Keratinocyte (primary cell): ENCODE results near the gene DBI. TPM values are rescaled to one million over a fixed set of nuclear protein-coding genes. Genes with fewer than 3 reads are reported as not detected.

ENCODE experiments used
- DNase-seq: peaks from one replicate; pipeline ENCODE4 v3.0.0-alpha.2; 2011; ENCODE audit warnings: low read depth, missing footprints, low spot score
- FAIRE-seq: peaks from 2 replicates; lab custom pipeline; 2011; peaks lifted over from hg19 to GRCh38; lab: Jason Lieb, UNC
- H2AFZ ChIP-seq: 2 replicates; pipeline ENCODE4 v1.6.0; 2012; ENCODE audit warnings: low read length, control low read depth, inconsistent platforms; ENCODE audit not compliant: control insufficient read depth
- H3K27ac ChIP-seq: 2 replicates; pipeline ENCODE4 v1.5.1; 2011; ENCODE audit warnings: low read length; ENCODE audit not compliant: control insufficient read depth, insufficient read depth
- H3K27me3 ChIP-seq: 3 replicates; pipeline ENCODE4 v1.6.0; 2011; ENCODE audit warnings: low read length; ENCODE audit not compliant: control insufficient read depth, insufficient read depth; ENCODE audit errors: extremely low read depth
- H3K36me3 ChIP-seq, 2 experiments: 2 replicates in 1 of 2; 3 replicates in 1 of 2; pipeline ENCODE4 v1.5.1; 2011; ENCODE audit warnings: low read length in 2 of 2, mild to moderate bottlenecking in 1 of 2; ENCODE audit not compliant: control insufficient read depth in 2 of 2, insufficient read depth in 2 of 2; ENCODE audit errors: extremely low read depth in 1 of 2
- H3K4me1 ChIP-seq: 3 replicates; pipeline ENCODE4 v1.5.1; 2011; ENCODE audit warnings: low read length; ENCODE audit not compliant: control insufficient read depth, insufficient read depth; ENCODE audit errors: extremely low read depth
- H3K4me2 ChIP-seq: 3 replicates; pipeline ENCODE4 v1.6.0; 2011; ENCODE audit warnings: low read depth, low read length; ENCODE audit not compliant: control insufficient read depth, insufficient read depth; ENCODE audit errors: extremely low read depth
- H3K4me3 ChIP-seq, 3 experiments: fragments of 200-600 bp in 1 of 3; sonication (generic) in 1 of 3; 2 replicates in 2 of 3; 3 replicates in 1 of 3; pipeline ENCODE4 v1.5.1; 2011 to 2016; ENCODE audit warnings: low read length in 3 of 3, mild to moderate bottlenecking in 3 of 3, control low read depth in 2 of 3, inconsistent platforms in 1 of 3, low read depth in 1 of 3, mixed read lengths in 1 of 3, mixed run types in 1 of 3, moderate library complexity in 1 of 3; ENCODE audit not compliant: control insufficient read depth in 2 of 3, insufficient read depth in 2 of 3; ENCODE audit errors: extremely low read depth in 1 of 3
- H3K79me2 ChIP-seq: 2 replicates; pipeline ENCODE4 v1.6.0; 2012; ENCODE audit warnings: low read length; ENCODE audit not compliant: control insufficient read depth, insufficient read depth
- H3K9ac ChIP-seq: 3 replicates; pipeline ENCODE4 v1.6.0; 2011; ENCODE audit warnings: low read length; ENCODE audit not compliant: control insufficient read depth, insufficient read depth; ENCODE audit errors: extremely low read depth
- H3K9me1 ChIP-seq: 3 replicates; pipeline ENCODE4 v1.6.0; 2011; ENCODE audit warnings: low read length; ENCODE audit not compliant: control insufficient read depth, insufficient read depth; ENCODE audit errors: extremely low read depth
- H3K9me3 ChIP-seq: 2 replicates; pipeline ENCODE4 v1.5.1; 2012; ENCODE audit warnings: low read depth, low read length; ENCODE audit not compliant: control insufficient read depth
- H4K20me1 ChIP-seq: 3 replicates; pipeline ENCODE4 v1.6.0; 2011; ENCODE audit warnings: low read length; ENCODE audit not compliant: control insufficient read depth, insufficient read depth; ENCODE audit errors: extremely low read depth
- CTCF ChIP-seq, 3 experiments: IDR thresholded peaks in 1 of 3; conservative IDR thresholded peaks in 1 of 3; optimal IDR thresholded peaks in 1 of 3; 2 replicates in 2 of 3; 3 replicates in 1 of 3; pipeline versions ENCODE3 to v1.5.1; 2011; ENCODE audit warnings: low read length in 3 of 3, mild to moderate bottlenecking in 3 of 3, moderate library complexity in 2 of 3, control low read depth in 1 of 3, inconsistent platforms in 1 of 3; ENCODE audit not compliant: insufficient read depth in 2 of 3; ENCODE audit errors: extremely low read depth in 1 of 3
- EZH2 ChIP-seq: IDR thresholded peaks from one replicate; pipeline ENCODE4 v1.6.1; 2012; ENCODE audit warnings: inconsistent platforms, mild to moderate bottlenecking, low read length, moderate library complexity
- dilution Hi-C: fragments of 300-500 bp; cut with MboI; formaldehyde crosslinking; loops from one replicate; pipeline ENCODE4 v1.7.0; 2020; ENCODE audit warnings: low sequenced_read_pairs; ENCODE audit not compliant: extremely low pct_ligation_motif_present
- polyA plus RNA-seq, 5 experiments: library from polyadenylated mRNA; depleted of rRNA in 3 of 5; stranded (reverse) in 3 of 5; stranded (forward) in 1 of 5; unstranded in 1 of 5; fragments of >200 nt; gene quantifications; 1 replicate in 1 of 5; 2 replicates in 3 of 5; 3 replicates in 1 of 5; pipeline versions ENCODE4 v1.2.1 to v1.2.3, GENCODE V29; 2011 to 2012; ENCODE audit warnings: missing spikeins in 2 of 5, low read depth in 1 of 5, low replicate concordance in 1 of 5

The DBI gene
- polyA plus RNA-seq, 1 donor (not counting 4 experiments of a cell fraction or from before 2014, with no cell fraction given), result 590 TPM

- Histone ChIP-seq H2AFZ (no peak overlapping the region), H3K9me3 (no peaks in the 10 kb centered on the region), H3K27me3 (peaks cover 3% of the 10 kb centered on the region), H3K4me1 (no peaks in the 10 kb centered on the region), H3K4me3 (no peak overlapping the region), H3K27ac (no peak overlapping the region), H3K9ac (no peak overlapping the region), H4K20me1 (no peaks in the 10 kb centered on the region), H3K9me1 (no peaks in the 10 kb centered on the region), H3K4me2 (no peak overlapping the region), H3K36me3 (no peaks in the 10 kb centered on the region), H3K79me2 (no peaks in the 10 kb centered on the region)
- FAIRE-seq (no peak), DNase-seq (no peak)
- TF ChIP-seq EZH2, result no peak
- no peak for TF ChIP-seq CTCF (optimal IDR thresholded peaks at IDR 0.05 in 1 of 3, IDR thresholded peaks at IDR 0.05 in 1 of 3, conservative IDR thresholded peaks at IDR 0.05 in 1 of 3; ENCODE audit: extremely low read depth in 1 of 3, insufficient read depth in 2 of 3, low read length in 3 of 3)
- dilution Hi-C loops, result no loop called here
These were observed 38.4 kb downstream of the DBI start for GRCh38 chr2:119405151-119405550.

GRCh38 chr2:119407430-119408220, 40.8 kb downstream of the DBI start:
- H3K36me3 ChIP-seq, result no peaks in the 10 kb centered on the region
- no peak for DNase-seq
- dilution Hi-C loops, result no loop called here
- H3K4me1 ChIP-seq, result no peaks in the 10 kb centered on the region
- H4K20me1 ChIP-seq, result no peaks in the 10 kb centered on the region
- H3K4me3 ChIP-seq, result no peak overlapping the region
- H3K9me1 ChIP-seq, result no peaks in the 10 kb centered on the region
- no peak for FAIRE-seq
- no peaks in the 10 kb centered on the region for H3K9me3 ChIP-seq
- no peak overlapping the region for H3K27ac ChIP-seq
- no peak overlapping the region for H2AFZ ChIP-seq
- no peak overlapping the region for H3K9ac ChIP-seq
- H3K4me2 ChIP-seq, result no peak overlapping the region
- TF ChIP-seq EZH2 (no peak), CTCF (optimal IDR thresholded peaks at IDR 0.05 in 1 of 3, IDR thresholded peaks at IDR 0.05 in 1 of 3, conservative IDR thresholded peaks at IDR 0.05 in 1 of 3; ENCODE audit: extremely low read depth in 1 of 3, insufficient read depth in 2 of 3, low read length in 3 of 3) (peak; percentile 70 to 87 (median 72))
- peaks cover 3% of the 10 kb centered on the region for H3K27me3 ChIP-seq
- no peaks in the 10 kb centered on the region for H3K79me2 ChIP-seq
